ENCODE measurements around the gene DYRK3. TPM values are rescaled to one million over a fixed set of nuclear protein-coding genes. Genes with fewer than 3 reads are reported as not detected.

Gene DYRK3
- total and polyA plus RNA-seq, 2 of the 13 experiments (the other 11 are each of a cell fraction or from before 2014, with no cell fraction given), result 0.48 to 2.8 TPM

GRCh38 chr1:206635080-206635977, at the start of gene DYRK3 (continued):
- TF ChIP-seq ZNF646 (CRISPR knock-in tag; IDR thresholded peaks at IDR 0.05) (no peak), ZFX (CRISPR knock-in tag; IDR thresholded peaks at IDR 0.05; ENCODE audit: low read depth) (peak; percentile 93), TFDP1 (CRISPR knock-in tag; IDR thresholded peaks at IDR 0.05; ENCODE audit: borderline replicate concordance) (peak; percentile 92), ZBTB39 (CRISPR knock-in tag; IDR thresholded peaks at IDR 0.05) (0 out of 2 replicates have a peak, but pooled peaks have one; percentile 27), RFX3 (CRISPR knock-in tag; IDR thresholded peaks at IDR 0.05) (peak; percentile 94), ZNF746 (CRISPR knock-in tag; IDR thresholded peaks at IDR 0.05) (no peak), ZNF572 (CRISPR knock-in tag; IDR thresholded peaks at IDR 0.05) (no peak), TFAP4 (IDR thresholded peaks at IDR 0.05; ENCODE audit: borderline replicate concordance, low read depth) (0 out of 2 replicates have a peak, but pooled peaks have one; percentile 24), ZNF468 (CRISPR knock-in tag; IDR thresholded peaks at IDR 0.05) (no peak), PRMT3 (CRISPR knock-in tag; IDR thresholded peaks at IDR 0.05; ENCODE audit: borderline replicate concordance, low read depth) (no peak), ZNF281 (CRISPR knock-in tag; IDR thresholded peaks at IDR 0.05; ENCODE audit: borderline replicate concordance) (peak; percentile 7; the same call in 1 of the 2 replicates), ZNF234 (CRISPR knock-in tag; conservative IDR thresholded peaks at IDR 0.05) (no peak), ZNF766 (CRISPR knock-in tag; IDR thresholded peaks at IDR 0.05; ENCODE audit: borderline replicate concordance) (no peak), TMF1 (CRISPR knock-in tag; IDR thresholded peaks at IDR 0.05; ENCODE audit: low read depth) (0 out of 2 replicates have a peak, but pooled peaks have one; percentile 20)
